ENCODE results near the gene SKAP1. TPM values are rescaled to one million over a fixed set of nuclear protein-coding genes. Genes with fewer than 3 reads are reported as not detected.

The SKAP1 gene
- total RNA-seq, 1 donor from 2014 or later: not detected

- DNase-seq (ENCODE audit: low spot score): no peak
These were observed 281.8 kb downstream of the SKAP1 start for GRCh38 chr17:48148029-48148770.

DNA sequence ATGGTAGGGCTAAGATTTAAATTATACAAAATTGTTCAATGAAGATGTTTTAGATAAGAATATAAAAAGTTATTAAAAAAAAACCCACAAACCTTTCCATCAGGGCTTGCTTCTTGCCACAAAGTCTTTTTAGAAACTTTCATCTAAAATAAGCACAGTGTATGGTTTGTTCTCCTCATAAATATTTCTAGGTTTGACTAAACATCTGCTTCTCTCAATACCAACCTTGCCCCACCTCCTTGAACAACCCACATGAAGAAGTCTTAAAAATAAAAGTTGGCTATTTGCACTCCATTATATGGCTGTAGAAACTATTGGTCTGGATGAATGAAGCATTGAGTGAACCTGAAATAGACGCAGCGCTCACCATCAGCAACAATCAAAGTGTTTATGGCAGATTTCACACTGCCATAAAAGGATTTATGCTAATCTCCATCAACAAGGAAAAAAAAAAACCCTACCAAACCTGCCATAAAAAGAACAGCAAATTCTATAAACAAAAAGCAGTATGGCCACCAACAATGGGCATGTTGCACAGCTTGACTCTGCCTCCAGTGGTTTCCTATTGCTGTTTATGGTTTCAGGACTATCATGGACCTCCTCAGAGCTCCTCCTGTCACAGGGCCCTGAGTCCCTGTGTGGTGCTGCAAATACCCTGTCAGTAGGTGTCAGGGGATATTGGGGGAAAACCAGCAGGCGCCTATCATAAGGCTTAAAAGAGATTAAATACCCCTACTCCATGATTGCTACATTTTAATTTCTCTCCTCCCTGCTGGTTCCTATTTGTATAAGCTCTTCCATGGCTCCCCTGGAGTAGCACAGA, 284.8 kb downstream of the SKAP1 start:
- DNase-seq (ENCODE audit: low spot score): no peak

- no peak for DNase-seq (ENCODE audit: low spot score)
These were observed 285.8 kb downstream of the SKAP1 start for GRCh38 chr17:48144231-48144630.

GRCh38 chr17:48143629-48144028, 286.4 kb downstream of the SKAP1 start:
- no peak for DNase-seq (ENCODE audit: low spot score)

- DNase-seq (ENCODE audit: low spot score): peak; percentile 16
These were observed 290.1 kb downstream of the SKAP1 start for GRCh38 chr17:48139944-48140343.

GRCh38 chr17:48137656-48138055, 292.4 kb downstream of the SKAP1 start:
- DNase-seq (ENCODE audit: low spot score): no peak

- DNase-seq (ENCODE audit: low spot score): no peak
These were observed 295.0 kb downstream of the SKAP1 start for GRCh38 chr17:48134912-48135480.

- DNase-seq (ENCODE audit: low spot score): peak; percentile 48
These were observed 297.6 kb downstream of the SKAP1 start for GRCh38 chr17:48132385-48132784.

GRCh38 chr17:48131216-48131824, 298.7 kb downstream of the SKAP1 start:
- peak; percentile 79 for DNase-seq (ENCODE audit: low spot score)

GRCh38 chr17:48129981-48130380, 300.0 kb downstream of the SKAP1 start:
- no peak for DNase-seq (ENCODE audit: low spot score)

DNA sequence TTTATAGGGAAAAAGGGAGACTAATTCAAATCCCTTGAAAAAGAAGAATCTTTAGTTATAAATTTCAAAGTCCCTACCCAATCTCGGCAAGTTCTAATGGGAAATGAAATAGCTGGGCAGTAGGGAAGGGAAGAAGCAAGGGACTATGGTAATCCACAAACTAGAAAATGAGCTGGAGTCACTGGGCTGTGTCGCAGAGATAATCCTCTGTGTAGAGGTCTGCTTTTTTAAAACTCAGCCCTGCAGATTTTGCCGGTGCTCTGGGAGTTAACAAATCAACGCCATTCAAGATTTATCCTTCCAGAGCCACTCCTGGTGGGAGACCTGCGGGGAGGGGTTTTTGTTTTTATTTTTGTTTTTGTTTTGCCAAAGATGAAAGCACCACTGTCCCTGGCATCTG, 301.6 kb downstream of the SKAP1 start:
- DNase-seq (ENCODE audit: low spot score): no peak

DNA sequence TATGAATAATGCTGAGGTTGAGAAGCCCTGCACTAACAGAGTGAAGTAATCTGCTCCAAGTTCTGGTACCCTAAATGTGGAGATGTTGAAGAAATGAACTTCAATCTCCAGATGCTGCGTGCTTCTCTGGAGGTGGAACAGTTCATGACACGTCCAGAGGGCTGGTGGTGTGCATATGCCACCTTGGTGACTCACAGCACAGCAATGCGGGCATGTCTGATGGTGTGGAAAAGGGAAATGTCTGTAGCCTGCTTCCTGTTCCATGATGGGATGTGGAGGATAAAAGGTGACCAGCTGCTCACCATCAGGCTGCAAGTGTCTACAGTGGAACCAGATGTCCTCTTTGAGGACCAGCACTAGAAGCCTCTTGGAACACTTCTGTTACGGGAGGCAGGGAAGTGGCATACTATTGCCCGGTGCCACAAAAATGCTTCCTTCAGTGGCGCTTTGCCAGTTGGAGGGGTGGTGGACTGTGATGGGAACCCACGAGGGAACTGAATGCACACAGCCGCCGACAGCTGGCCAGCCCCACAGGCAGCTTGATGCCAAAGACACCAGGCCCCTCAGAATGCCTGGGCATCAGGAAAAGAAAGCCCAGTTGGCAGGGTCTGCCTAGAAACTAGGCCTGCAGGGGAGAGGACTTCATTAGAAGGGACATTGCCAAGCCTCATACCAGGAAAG, 302.5 kb downstream of the SKAP1 start:
- DNase-seq (ENCODE audit: low spot score): no peak

DNA sequence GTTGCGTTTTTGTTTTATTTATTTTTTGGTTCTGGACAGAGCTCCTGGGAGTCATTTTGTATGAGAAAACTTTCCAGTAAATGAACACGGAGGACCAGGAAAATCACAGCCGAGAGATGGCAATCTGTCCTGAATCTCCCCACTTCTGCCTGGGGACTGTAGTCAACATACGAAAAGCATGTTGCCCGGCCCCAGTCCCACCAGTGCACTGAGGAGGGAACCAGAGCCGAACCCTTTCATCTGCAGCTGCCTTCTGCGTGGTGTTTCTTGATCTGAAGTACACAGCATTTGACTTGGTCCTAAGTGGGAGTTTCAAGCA, 303.5 kb downstream of the SKAP1 start:
- no peak for DNase-seq (ENCODE audit: low spot score)

DNA sequence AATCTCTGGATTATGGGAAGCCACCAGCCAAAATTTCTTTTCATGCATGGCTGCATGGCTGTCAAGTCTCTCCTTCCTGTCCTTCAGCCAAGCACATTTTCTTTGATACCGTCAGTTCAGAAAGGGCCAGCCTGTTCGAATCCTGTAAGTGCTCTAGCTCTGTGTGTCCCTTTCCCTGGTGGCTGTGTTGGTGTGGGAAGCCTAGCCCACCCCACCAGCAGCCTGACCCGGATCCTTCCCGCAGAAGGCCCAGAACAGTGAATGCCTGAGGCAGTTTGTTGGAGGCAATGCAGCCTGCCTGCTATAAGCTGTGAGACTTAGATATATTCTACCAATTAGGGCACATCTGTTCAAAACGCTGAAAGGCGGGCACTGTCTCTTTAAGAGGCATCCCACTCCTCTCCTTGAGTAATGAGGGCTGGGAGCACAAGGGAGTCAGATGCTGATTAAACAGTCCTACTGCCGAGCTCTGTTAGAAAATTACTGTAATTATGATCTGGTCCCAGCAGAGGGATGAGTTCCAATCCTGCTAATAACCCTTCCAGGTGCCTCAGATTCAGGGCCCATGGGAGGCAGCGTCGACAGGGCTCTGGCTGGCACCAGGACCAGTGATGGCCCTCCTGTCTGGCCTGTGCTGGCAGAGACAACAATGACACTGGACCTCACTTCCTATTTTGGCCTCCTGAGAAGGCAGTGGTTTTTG, 304.0 kb downstream of the SKAP1 start:
- DNase-seq (ENCODE audit: low spot score): no peak

- no peak for DNase-seq (ENCODE audit: low spot score)
These were observed 306.1 kb downstream of the SKAP1 start for GRCh38 chr17:48123776-48124388.

GRCh38 chr17:48123111-48123510, 306.9 kb downstream of the SKAP1 start:
- DNase-seq (ENCODE audit: low spot score): no peak

GRCh38 chr17:48122665-48123045, 307.4 kb downstream of the SKAP1 start:
- DNase-seq (ENCODE audit: low spot score): no peak

- DNase-seq (ENCODE audit: low spot score): no peak
These were observed 307.9 kb downstream of the SKAP1 start for GRCh38 chr17:48121923-48122664.

GRCh38 chr17:48113201-48113676, 316.8 kb downstream of the SKAP1 start:
- DNase-seq (ENCODE audit: low spot score): peak; percentile 34

DNA sequence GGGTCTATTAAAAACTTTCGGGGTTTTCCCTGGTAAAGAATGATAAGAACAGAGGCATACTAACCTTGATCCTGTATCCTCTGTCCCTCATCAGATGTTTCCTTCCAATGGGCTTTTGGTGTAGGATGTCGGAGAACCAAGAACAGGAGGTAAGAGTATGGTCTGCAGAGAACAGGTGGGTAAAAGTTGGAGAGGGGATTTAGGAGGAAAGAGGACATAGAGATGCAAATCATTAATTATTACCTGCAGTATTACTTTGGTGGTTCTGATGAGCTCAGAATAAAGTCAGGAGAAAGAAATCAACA, 318.1 kb downstream of the SKAP1 start:
- DNase-seq (ENCODE audit: low spot score): no peak

Measured in umbilical cord (tissue), 2 donors.